HCT116 (cell line): ENCODE results near the gene GTF2A1.

ENCODE experiments used
- CTCF ChIP-seq, 3 experiments: fragments of 200-600 bp in 1 of 3; sonication (generic) in 1 of 3; IDR thresholded peaks in 2 of 3; conservative IDR thresholded peaks in 1 of 3; 2 replicates each; pipeline ENCODE4 v1.5.1; 2012 to 2017; ENCODE audit warnings: low read depth in 2 of 3, low read length in 2 of 3, antibody characterized with exemption in 1 of 3, borderline replicate concordance in 1 of 3, control low read depth in 1 of 3, mild to moderate bottlenecking in 1 of 3, mixed read lengths in 1 of 3, mixed run types in 1 of 3, moderate library complexity in 1 of 3; ENCODE audit not compliant: insufficient read depth in 1 of 3
- EGR1 ChIP-seq: IDR thresholded peaks from 2 replicates; pipeline ENCODE4 v1.6.1; 2012; ENCODE audit warnings: low read depth
- ELF1 ChIP-seq: IDR thresholded peaks from 2 replicates; pipeline ENCODE4 v1.6.1; 2012; ENCODE audit warnings: low read depth, borderline replicate concordance
- EZH2 ChIP-seq: fragments of 200-600 bp; sonication (generic); IDR thresholded peaks from 2 replicates; pipeline ENCODE4 v1.6.1; 2017; ENCODE audit warnings: antibody characterized with exemption, mixed run types
- EZH2phosphoT487 ChIP-seq: fragments of 200-600 bp; IDR thresholded peaks from 2 replicates; pipeline ENCODE4 v1.6.1; 2018; ENCODE audit warnings: antibody characterized with exemption, borderline replicate concordance
- MAX ChIP-seq: IDR thresholded peaks from 2 replicates; pipeline ENCODE4 v1.6.1; 2012
- POLR2A ChIP-seq: IDR thresholded peaks from 2 replicates; pipeline ENCODE4 v1.7.0; 2011; ENCODE audit warnings: borderline replicate concordance; ENCODE audit not compliant: insufficient read depth, insufficient read length; ENCODE audit errors: extremely low read depth
- POLR2AphosphoS5 ChIP-seq: IDR thresholded peaks from 2 replicates; pipeline ENCODE4 v1.6.1; 2011; ENCODE audit warnings: mild to moderate bottlenecking, low read depth, low read length, moderate library complexity
- REST ChIP-seq: IDR thresholded peaks from 2 replicates; pipeline ENCODE4 v1.6.1; 2012; ENCODE audit warnings: low read depth
- SRF ChIP-seq: IDR thresholded peaks from 2 replicates; pipeline ENCODE4 v1.6.1; 2012; ENCODE audit warnings: low read depth
- YY1 ChIP-seq: IDR thresholded peaks from 2 replicates; pipeline ENCODE4 v1.6.1; 2011; ENCODE audit warnings: low read length, low read depth, moderate library complexity, mild to moderate bottlenecking; ENCODE audit not compliant: insufficient replicate concordance; ENCODE audit errors: extremely low read depth
- ZBTB33 ChIP-seq: IDR thresholded peaks from 2 replicates; pipeline ENCODE4 v1.6.1; 2011; ENCODE audit warnings: mild to moderate bottlenecking, low read length, moderate library complexity; ENCODE audit not compliant: insufficient replicate concordance; ENCODE audit errors: extremely low read depth
- ZNF274 ChIP-seq: fragments of 200-500 bp; sonication (Bioruptor generic); IDR thresholded peaks from 2 replicates; pipeline ENCODE4 v1.6.1; 2014; ENCODE audit warnings: mild to moderate bottlenecking, low read depth, low read length, inconsistent platforms

- TF ChIP-seq CTCF (IDR thresholded peaks at IDR 0.05 in 2 of 3, conservative IDR thresholded peaks at IDR 0.05 in 1 of 3; ENCODE audit: borderline replicate concordance in 1 of 3, insufficient read depth in 1 of 3, low read depth in 2 of 3, low read length in 2 of 3): no peak
- no peak for TF ChIP-seq MAX
- no peak for TF ChIP-seq REST
- TF ChIP-seq SRF: no peak
- TF ChIP-seq ELF1: no peak
- TF ChIP-seq POLR2AphosphoS5: no peak
- TF ChIP-seq EZH2phosphoT487: no peak
- TF ChIP-seq EGR1: no peak
- no peak for TF ChIP-seq YY1
- no peak for TF ChIP-seq EZH2
- no peak for TF ChIP-seq POLR2A
- TF ChIP-seq ZNF274: no peak
- no peak for TF ChIP-seq ZBTB33
Measured at GRCh38 chr14:81233615-81234014, 12.9 kb upstream of the GTF2A1 start.
